Measurements from ENCODE around the gene R3HDM2. TPM values are rescaled to one million over a fixed set of nuclear protein-coding genes. Genes with fewer than 3 reads are reported as not detected.

The R3HDM2 gene
- total and polyA plus RNA-seq, 2 donors (not counting 1 experiment from before 2014, with no cell fraction given), result 21.3 to 22.8 TPM

DNA sequence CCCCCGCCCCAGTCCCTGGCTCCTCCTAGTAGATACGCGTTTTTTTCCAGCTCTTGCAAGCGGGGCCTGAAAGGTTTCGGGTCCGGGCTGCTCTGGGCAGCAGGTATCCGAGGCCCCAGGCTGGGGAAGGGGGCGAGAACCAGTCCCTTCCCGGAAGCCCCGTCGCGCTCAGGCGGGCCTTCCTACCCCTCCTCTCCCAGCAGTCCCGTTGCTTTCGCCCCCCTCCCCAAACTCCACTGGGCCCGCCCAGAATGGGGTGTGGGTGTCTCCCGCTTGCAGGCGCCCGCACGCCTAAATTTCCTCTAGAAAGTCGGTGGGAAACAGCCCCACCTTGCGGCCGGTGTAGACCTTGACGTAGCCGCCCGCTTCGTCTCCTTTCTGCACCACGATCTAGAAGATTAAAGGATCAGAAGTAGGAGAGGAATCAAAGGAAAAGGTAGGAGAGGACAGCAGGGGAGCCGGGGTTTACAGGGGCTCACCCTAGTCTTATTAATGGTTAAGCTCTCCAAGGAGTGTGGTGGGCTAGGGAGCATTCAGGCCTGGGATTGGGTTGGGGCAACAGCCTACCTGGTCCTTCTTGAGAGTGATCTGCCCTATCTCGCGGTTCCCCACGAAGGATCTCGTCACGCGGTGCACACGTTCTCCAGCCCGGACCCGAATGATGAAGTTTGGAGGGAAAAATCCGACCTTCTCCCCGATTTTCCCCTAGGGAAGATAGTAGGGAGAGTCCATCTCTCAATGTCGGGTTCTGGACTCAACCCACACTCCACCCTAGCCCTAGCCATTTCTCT is 187.1 kb downstream of the R3HDM2 start:
- H3K27me3 ChIP-seq (ENCODE audit: control insufficient read depth, insufficient read depth, low read length), result peaks cover 16% of the 10 kb centered on the region
- H4K20me1 ChIP-seq (ENCODE audit: control insufficient read depth, extremely low read depth, insufficient read depth, low read length), result no peaks in the 10 kb centered on the region
- no peak overlapping the region for H3K27ac ChIP-seq (ENCODE audit: insufficient read depth, low read length)
- no peak overlapping the region for H2AFZ ChIP-seq (ENCODE audit: low read length)
- no peaks in the 10 kb centered on the region for H3K9me3 ChIP-seq (ENCODE audit: control insufficient read depth, insufficient read depth, low read depth, low read length)
- peak overlapping the region in 3 of 4 experiments; percentile 9 to 50 (median 33) for H3K4me3 ChIP-seq (replicated peaks in 1 of 4; ENCODE audit: control extremely low read depth in 1 of 4, insufficient read depth in 1 of 4, low read depth in 3 of 4, low read length in 4 of 4)
- DNase-seq (ENCODE audit: low read depth in 2 of 2), result peak; percentile 39 to 73
- no peaks in the 10 kb centered on the region for H3K79me2 ChIP-seq (ENCODE audit: control insufficient read depth, insufficient read depth, low read length)
- H3K4me2 ChIP-seq (ENCODE audit: extremely low read depth, insufficient read depth, low read length), result peak overlapping the region; percentile 92
- TF ChIP-seq EZH2 (IDR thresholded peaks at IDR 0.05; ENCODE audit: low read length, missing control alignments), result no peak
- TF ChIP-seq, protein P1, sequence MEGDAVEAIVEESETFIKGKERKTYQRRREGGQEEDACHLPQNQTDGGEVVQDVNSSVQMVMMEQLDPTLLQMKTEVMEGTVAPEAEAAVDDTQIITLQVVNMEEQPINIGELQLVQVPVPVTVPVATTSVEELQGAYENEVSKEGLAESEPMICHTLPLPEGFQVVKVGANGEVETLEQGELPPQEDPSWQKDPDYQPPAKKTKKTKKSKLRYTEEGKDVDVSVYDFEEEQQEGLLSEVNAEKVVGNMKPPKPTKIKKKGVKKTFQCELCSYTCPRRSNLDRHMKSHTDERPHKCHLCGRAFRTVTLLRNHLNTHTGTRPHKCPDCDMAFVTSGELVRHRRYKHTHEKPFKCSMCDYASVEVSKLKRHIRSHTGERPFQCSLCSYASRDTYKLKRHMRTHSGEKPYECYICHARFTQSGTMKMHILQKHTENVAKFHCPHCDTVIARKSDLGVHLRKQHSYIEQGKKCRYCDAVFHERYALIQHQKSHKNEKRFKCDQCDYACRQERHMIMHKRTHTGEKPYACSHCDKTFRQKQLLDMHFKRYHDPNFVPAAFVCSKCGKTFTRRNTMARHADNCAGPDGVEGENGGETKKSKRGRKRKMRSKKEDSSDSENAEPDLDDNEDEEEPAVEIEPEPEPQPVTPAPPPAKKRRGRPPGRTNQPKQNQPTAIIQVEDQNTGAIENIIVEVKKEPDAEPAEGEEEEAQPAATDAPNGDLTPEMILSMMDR (conservative IDR thresholded peaks at IDR 0.05 in 1 of 2, IDR thresholded peaks at IDR 0.05 in 1 of 2; ENCODE audit: low read depth in 1 of 2, low read length in 2 of 2), result peak; percentile 52 to 74
- no peak overlapping the region for H3K9ac ChIP-seq (ENCODE audit: insufficient read depth, low read length)
- no peaks in the 10 kb centered on the region for H3K36me3 ChIP-seq (ENCODE audit: control insufficient read depth, insufficient read depth, low read length)
- peaks cover 21% of the 10 kb centered on the region for H3K4me1 ChIP-seq (ENCODE audit: control insufficient read depth, extremely low read depth, insufficient read depth, low read length)

DNA sequence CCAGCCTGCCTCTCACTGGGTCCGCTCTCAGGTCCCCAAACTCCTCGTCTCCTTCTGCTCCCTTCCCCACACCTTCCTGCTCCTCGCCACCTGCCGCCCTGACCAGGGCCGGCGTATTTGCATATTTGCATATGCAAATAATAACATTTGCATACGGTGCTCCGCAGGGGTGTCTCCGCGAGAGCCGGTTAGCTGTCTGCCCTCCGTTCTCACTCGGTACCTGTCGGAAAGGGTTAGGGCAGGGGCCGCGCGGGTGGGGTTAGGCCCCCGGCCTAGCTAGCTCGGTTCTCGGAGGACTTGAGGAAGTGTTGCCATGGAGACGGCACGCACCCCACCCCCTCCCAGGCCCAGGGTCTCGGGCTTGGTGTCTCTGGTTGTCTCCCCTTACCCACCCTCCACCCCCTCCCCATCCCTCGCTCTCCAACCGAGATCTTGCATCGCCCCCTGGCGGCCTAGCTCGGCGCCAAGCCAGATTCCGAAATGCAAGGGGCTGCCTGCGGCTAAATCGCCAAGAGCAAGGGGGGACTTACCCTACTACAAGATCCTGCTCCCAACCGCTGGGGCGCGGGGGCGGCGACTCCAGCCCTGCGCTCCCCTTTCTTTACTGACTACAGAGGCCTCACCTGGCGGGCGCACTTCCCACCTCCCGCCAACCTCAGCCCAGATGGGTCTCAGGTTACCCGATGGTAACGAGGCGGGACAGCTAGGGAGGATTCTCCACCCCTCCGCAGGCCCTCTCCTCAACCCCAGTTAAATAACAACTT is 188.0 kb downstream of the R3HDM2 start:
- H3K4me3 ChIP-seq (replicated peaks in 1 of 4; ENCODE audit: control extremely low read depth in 1 of 4, insufficient read depth in 1 of 4, low read depth in 3 of 4, low read length in 4 of 4), result peak overlapping the region in 3 of 4 experiments; percentile 9 to 50 (median 33)
- peak; percentile 32 to 43 for DNase-seq (ENCODE audit: low read depth in 2 of 2)
- no peak for TF ChIP-seq EZH2 (IDR thresholded peaks at IDR 0.05; ENCODE audit: low read length, missing control alignments)
- TF ChIP-seq, protein P1 (conservative IDR thresholded peaks at IDR 0.05 in 1 of 2, IDR thresholded peaks at IDR 0.05 in 1 of 2; ENCODE audit: low read depth in 1 of 2, low read length in 2 of 2), result peak; percentile 55 to 60

DNA sequence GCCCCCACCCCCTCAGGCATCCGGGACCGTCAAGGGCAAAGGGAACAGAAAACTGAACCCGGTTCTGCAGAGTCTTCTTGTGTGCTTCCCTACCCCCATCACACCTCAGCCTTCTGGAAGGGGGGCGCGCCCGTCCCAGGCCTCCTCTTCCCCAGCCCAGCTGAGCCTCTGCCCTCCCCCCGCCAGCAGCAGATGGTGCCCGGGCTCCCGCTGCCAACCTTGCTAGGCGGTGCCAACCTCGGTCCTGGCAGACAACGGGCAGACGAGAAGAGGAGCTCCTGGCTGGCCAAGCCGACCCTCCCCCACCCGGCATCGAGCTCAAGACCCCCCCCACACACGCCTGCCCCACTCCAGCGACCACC is 188.5 kb downstream of the R3HDM2 start:
- Histone ChIP-seq H3K79me2 (ENCODE audit: control insufficient read depth, insufficient read depth, low read length) (no peaks in the 10 kb centered on the region), H3K36me3 (ENCODE audit: control insufficient read depth, insufficient read depth, low read length) (no peaks in the 10 kb centered on the region), H3K9me3 (ENCODE audit: control insufficient read depth, insufficient read depth, low read depth, low read length) (no peaks in the 10 kb centered on the region), H3K4me3 (replicated peaks in 1 of 4; ENCODE audit: control extremely low read depth in 1 of 4, insufficient read depth in 1 of 4, low read depth in 3 of 4, low read length in 4 of 4) (no peak overlapping the region), H3K27ac (ENCODE audit: insufficient read depth, low read length) (no peak overlapping the region), H2AFZ (ENCODE audit: low read length) (no peak overlapping the region), H3K4me2 (ENCODE audit: extremely low read depth, insufficient read depth, low read length) (no peak overlapping the region), H4K20me1 (ENCODE audit: control insufficient read depth, extremely low read depth, insufficient read depth, low read length) (no peaks in the 10 kb centered on the region), H3K27me3 (ENCODE audit: control insufficient read depth, insufficient read depth, low read length) (peaks cover 16% of the 10 kb centered on the region), H3K4me1 (ENCODE audit: control insufficient read depth, extremely low read depth, insufficient read depth, low read length) (peaks cover 25% of the 10 kb centered on the region), H3K9ac (ENCODE audit: insufficient read depth, low read length) (no peak overlapping the region)
- TF ChIP-seq, protein P1 (conservative IDR thresholded peaks at IDR 0.05 in 1 of 2, IDR thresholded peaks at IDR 0.05 in 1 of 2; ENCODE audit: low read depth in 1 of 2, low read length in 2 of 2), result no peak
- TF ChIP-seq EZH2 (IDR thresholded peaks at IDR 0.05; ENCODE audit: low read length, missing control alignments), result no peak
- DNase-seq (ENCODE audit: low read depth in 2 of 2), result no peak

More for the DNA sequence above, 188.0 kb downstream of the R3HDM2 start:
- H3K27ac ChIP-seq (ENCODE audit: insufficient read depth, low read length), result no peak overlapping the region
- H3K4me2 ChIP-seq (ENCODE audit: extremely low read depth, insufficient read depth, low read length), result peak overlapping the region; percentile 92
- no peaks in the 10 kb centered on the region for H3K36me3 ChIP-seq (ENCODE audit: control insufficient read depth, insufficient read depth, low read length)
- peaks cover 25% of the 10 kb centered on the region for H3K4me1 ChIP-seq (ENCODE audit: control insufficient read depth, extremely low read depth, insufficient read depth, low read length)
- no peaks in the 10 kb centered on the region for H3K79me2 ChIP-seq (ENCODE audit: control insufficient read depth, insufficient read depth, low read length)
- no peak overlapping the region for H3K9ac ChIP-seq (ENCODE audit: insufficient read depth, low read length)
- H4K20me1 ChIP-seq (ENCODE audit: control insufficient read depth, extremely low read depth, insufficient read depth, low read length), result no peaks in the 10 kb centered on the region
- no peak overlapping the region for H2AFZ ChIP-seq (ENCODE audit: low read length)
- H3K27me3 ChIP-seq (ENCODE audit: control insufficient read depth, insufficient read depth, low read length), result peaks cover 16% of the 10 kb centered on the region
- H3K9me3 ChIP-seq (ENCODE audit: control insufficient read depth, insufficient read depth, low read depth, low read length), result no peaks in the 10 kb centered on the region

Data from fibroblast of lung (primary cell).